ENCODE measurements around the gene ACAD11.

The ACAD11 gene

DNA sequence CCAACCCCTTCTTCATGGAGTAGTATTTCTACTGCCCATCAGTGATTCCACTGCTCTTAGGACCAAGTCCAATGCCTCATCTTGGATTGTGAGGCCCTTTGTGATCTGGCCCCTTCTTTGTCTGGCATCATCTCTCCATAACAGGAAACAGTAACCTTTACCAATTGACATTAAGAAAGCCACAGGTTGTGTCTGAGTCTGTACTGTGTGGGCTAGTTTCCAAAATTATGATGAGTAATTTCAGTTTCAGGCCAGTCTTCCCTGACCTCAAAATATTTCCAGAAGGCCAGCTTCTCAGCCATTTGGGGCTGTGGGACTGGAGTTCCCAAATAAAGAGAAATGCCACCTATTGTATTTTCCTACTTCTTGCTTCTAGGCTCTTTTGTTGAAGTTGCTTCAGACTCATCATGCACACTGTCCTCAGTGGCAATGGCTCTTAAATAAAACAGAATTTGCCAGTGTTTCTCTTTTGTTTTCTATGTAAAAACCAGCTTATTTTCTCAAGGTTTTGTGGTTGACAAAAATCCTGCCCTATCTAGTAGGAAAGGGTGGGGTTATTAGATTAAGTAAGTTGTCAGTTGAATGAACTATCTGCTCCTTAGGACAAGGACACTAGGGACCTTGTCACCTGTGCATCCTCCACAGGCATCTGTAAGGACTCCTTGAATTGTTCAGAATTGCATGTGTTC, 109.6 kb downstream of the ACAD11 start:
- Histone ChIP-seq H3K36me3 (ENCODE audit: control insufficient read depth in 1 of 2, insufficient read depth in 2 of 2, low read length in 2 of 2) (no peaks in the 10 kb centered on the region), H3K4me3 (ENCODE audit: low read depth in 1 of 2, low read length in 2 of 2) (no peak overlapping the region), H3K27me3 (ENCODE audit: control insufficient read depth in 1 of 2, insufficient read depth in 2 of 2, low read length in 2 of 2) (no peaks in the 10 kb centered on the region), H3K9me3 (ENCODE audit: control insufficient read depth in 1 of 2, low read length in 2 of 2) (no peaks in the 10 kb centered on the region), H3K4me1 (ENCODE audit: control insufficient read depth in 1 of 2, insufficient read depth in 2 of 2, low read length in 2 of 2) (peaks cover 4 to 11% of the 10 kb centered on the region in 2 donors), H3K27ac (ENCODE audit: low read depth, low read length) (no peak overlapping the region), H3K9ac (ENCODE audit: low read depth in 1 of 2, low read length in 2 of 2) (no peak overlapping the region)

DNA sequence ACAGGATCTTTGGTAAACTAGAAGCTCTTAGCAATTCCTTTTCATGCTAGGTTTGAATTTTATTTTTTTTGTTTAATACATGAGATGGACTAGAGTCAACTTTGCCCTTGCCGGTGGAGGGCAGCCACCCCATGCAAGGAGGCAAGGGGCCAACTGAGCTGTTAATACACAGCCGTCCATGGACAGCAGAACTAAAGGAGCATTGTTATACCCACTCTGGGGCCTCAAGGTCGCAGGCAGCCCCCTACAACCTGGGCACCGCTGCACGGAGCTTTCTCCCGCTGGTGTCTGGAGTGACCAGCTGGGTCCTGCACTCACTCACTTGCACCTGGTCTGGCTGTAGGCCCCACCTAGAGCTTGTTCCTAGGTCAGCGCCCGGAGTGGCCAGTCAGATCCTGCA, 110.4 kb downstream of the ACAD11 start:
- no peak overlapping the region for H3K27ac ChIP-seq (ENCODE audit: low read depth, low read length)
- H3K9me3 ChIP-seq (ENCODE audit: control insufficient read depth in 1 of 2, low read length in 2 of 2): no peaks in the 10 kb centered on the region
- no peak overlapping the region for H3K4me3 ChIP-seq (ENCODE audit: low read depth in 1 of 2, low read length in 2 of 2)
- no peaks in the 10 kb centered on the region for H3K36me3 ChIP-seq (ENCODE audit: control insufficient read depth in 1 of 2, insufficient read depth in 2 of 2, low read length in 2 of 2)
- no peaks in the 10 kb centered on the region for H3K27me3 ChIP-seq (ENCODE audit: control insufficient read depth in 1 of 2, insufficient read depth in 2 of 2, low read length in 2 of 2)
- H3K4me1 ChIP-seq (ENCODE audit: control insufficient read depth in 1 of 2, insufficient read depth in 2 of 2, low read length in 2 of 2): peaks cover 4 to 11% of the 10 kb centered on the region in 2 donors
- H3K9ac ChIP-seq (ENCODE audit: low read depth in 1 of 2, low read length in 2 of 2): no peak overlapping the region

- Histone ChIP-seq H3K36me3 (ENCODE audit: control insufficient read depth in 1 of 2, insufficient read depth in 2 of 2, low read length in 2 of 2) (peaks cover 0 to 16% of the 10 kb centered on the region in 2 donors), H3K4me1 (ENCODE audit: control insufficient read depth in 1 of 2, insufficient read depth in 2 of 2, low read length in 2 of 2) (peaks cover 4 to 6% of the 10 kb centered on the region in 2 donors), H3K27ac (ENCODE audit: low read depth, low read length) (no peak overlapping the region), H3K27me3 (ENCODE audit: control insufficient read depth in 1 of 2, insufficient read depth in 2 of 2, low read length in 2 of 2) (no peaks in the 10 kb centered on the region), H3K9ac (ENCODE audit: low read depth in 1 of 2, low read length in 2 of 2) (no peak overlapping the region), H3K4me3 (ENCODE audit: low read depth in 1 of 2, low read length in 2 of 2) (no peak overlapping the region), H3K9me3 (ENCODE audit: control insufficient read depth in 1 of 2, low read length in 2 of 2) (no peaks in the 10 kb centered on the region)
Observed at GRCh38 chr3:132545471-132545870, 114.1 kb downstream of the ACAD11 start.

DNA sequence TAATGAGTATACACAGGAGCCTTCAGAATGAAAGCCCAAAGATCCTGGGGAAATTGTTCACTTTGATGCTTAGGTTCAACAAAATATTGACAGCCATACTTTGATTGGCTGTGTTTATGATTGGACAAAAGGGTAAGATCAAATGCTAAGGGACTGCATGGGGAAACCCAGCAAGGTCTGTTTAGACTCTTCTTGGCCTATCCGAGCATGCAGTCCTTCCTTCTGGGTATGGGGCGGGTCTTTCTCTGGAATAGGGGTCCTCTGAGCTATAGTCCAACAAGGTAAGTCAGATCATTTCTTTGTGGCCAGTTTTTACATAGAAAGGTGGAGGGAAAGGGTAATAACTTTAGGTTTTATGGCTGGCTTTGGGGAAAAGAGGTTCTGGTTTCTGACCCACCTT, 115.5 kb downstream of the ACAD11 start:
- Histone ChIP-seq H3K4me1 (ENCODE audit: control insufficient read depth in 1 of 2, insufficient read depth in 2 of 2, low read length in 2 of 2) (no peaks in the 10 kb centered on the region), H3K36me3 (ENCODE audit: control insufficient read depth in 1 of 2, insufficient read depth in 2 of 2, low read length in 2 of 2) (peaks cover 0 to 30% of the 10 kb centered on the region in 2 donors), H3K27ac (ENCODE audit: low read depth, low read length) (no peak overlapping the region), H3K9ac (ENCODE audit: low read depth in 1 of 2, low read length in 2 of 2) (no peak overlapping the region), H3K4me3 (ENCODE audit: low read depth in 1 of 2, low read length in 2 of 2) (no peak overlapping the region), H3K9me3 (ENCODE audit: control insufficient read depth in 1 of 2, low read length in 2 of 2) (no peaks in the 10 kb centered on the region), H3K27me3 (ENCODE audit: control insufficient read depth in 1 of 2, insufficient read depth in 2 of 2, low read length in 2 of 2) (no peaks in the 10 kb centered on the region)

DNA sequence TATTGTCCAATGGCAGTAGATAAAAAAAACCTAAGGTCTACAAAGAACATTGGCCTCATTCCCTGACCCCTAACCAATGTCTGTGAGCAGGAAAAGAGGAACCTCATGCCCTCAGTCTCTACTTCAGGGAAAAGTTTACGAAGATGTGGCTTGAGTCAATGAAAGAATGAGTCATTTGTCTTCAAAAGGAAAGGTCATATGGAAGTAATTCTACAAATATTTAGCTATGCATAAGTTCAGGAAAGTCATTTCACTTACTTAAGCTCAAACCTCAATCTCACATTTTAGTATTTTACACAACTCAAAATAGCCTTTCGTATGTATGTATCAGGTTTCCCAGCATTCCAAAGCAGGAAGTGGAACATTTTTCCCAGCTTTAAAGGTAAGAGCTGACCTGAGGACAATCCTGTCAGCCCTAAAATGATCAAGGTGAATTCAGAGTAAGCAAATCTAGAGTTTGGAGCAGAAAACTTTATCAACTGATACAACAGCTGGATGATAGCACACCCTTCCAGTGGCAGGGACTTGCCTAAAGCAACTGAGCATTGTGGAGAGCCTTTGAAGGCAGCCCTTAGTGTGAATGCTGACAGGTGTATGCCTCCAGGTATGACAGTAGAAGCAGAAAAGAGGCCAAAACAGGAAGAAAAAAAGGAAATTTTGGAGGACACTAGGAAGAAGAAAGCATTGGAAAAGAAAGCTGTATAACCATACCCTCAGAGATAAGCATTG, 116.4 kb downstream of the ACAD11 start:
- H3K4me1 ChIP-seq (ENCODE audit: control insufficient read depth in 1 of 2, insufficient read depth in 2 of 2, low read length in 2 of 2): no peaks in the 10 kb centered on the region
- no peak overlapping the region for H3K27ac ChIP-seq (ENCODE audit: low read depth, low read length)
- H3K9ac ChIP-seq (ENCODE audit: low read depth in 1 of 2, low read length in 2 of 2): no peak overlapping the region
- H3K27me3 ChIP-seq (ENCODE audit: control insufficient read depth in 1 of 2, insufficient read depth in 2 of 2, low read length in 2 of 2): no peaks in the 10 kb centered on the region
- no peak overlapping the region for H3K4me3 ChIP-seq (ENCODE audit: low read depth in 1 of 2, low read length in 2 of 2)
- H3K9me3 ChIP-seq (ENCODE audit: control insufficient read depth in 1 of 2, low read length in 2 of 2): no peaks in the 10 kb centered on the region
- H3K36me3 ChIP-seq (ENCODE audit: control insufficient read depth in 1 of 2, insufficient read depth in 2 of 2, low read length in 2 of 2): peaks cover 3 to 34% of the 10 kb centered on the region in 2 donors

DNA sequence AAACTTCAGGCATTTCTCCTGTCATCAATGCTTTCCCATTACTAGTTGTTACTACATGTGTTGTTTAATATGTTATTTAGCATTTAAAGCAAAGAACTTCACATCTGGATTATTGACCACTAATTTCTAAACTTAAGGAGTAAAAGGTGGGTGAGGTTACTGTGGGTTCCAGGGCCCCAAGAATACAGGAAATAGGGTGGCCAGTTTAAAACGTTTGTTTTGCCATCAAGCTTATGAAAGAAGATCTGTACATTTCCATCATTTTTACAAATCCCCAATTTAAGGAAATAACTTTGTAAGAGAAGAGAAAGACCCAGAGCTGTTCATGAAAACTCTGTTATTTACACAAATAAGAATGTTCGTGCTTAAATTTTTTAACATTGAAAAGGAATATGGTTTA, 117.0 kb downstream of the ACAD11 start:
- peaks cover 3 to 38% of the 10 kb centered on the region in 2 donors for H3K36me3 ChIP-seq (ENCODE audit: control insufficient read depth in 1 of 2, insufficient read depth in 2 of 2, low read length in 2 of 2)
- no peak overlapping the region for H3K9ac ChIP-seq (ENCODE audit: low read depth in 1 of 2, low read length in 2 of 2)
- no peak overlapping the region for H3K4me3 ChIP-seq (ENCODE audit: low read depth in 1 of 2, low read length in 2 of 2)
- H3K27me3 ChIP-seq (ENCODE audit: control insufficient read depth in 1 of 2, insufficient read depth in 2 of 2, low read length in 2 of 2): no peaks in the 10 kb centered on the region
- peaks cover 0 to 4% of the 10 kb centered on the region in 2 donors for H3K4me1 ChIP-seq (ENCODE audit: control insufficient read depth in 1 of 2, insufficient read depth in 2 of 2, low read length in 2 of 2)
- no peak overlapping the region for H3K27ac ChIP-seq (ENCODE audit: low read depth, low read length)
- no peaks in the 10 kb centered on the region for H3K9me3 ChIP-seq (ENCODE audit: control insufficient read depth in 1 of 2, low read length in 2 of 2)

DNA sequence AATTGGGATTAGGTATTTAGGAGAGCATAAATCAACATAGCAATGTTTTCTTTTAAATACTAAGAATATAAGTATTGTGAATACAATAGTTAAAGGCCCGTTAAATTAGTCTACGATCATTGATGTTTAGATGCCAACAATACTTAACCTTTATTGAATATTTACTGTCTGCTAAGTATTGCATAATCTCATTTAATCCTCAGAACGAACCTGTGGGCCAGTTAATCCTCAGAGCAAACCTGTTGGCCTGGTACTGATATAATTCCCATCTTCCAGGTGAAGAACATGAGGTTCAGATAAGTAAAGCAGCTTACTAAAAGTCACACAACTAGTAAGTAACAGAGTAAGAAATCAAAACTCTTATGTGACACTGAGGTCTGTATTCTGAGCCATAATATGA, 119.9 kb downstream of the ACAD11 start:
- no peaks in the 10 kb centered on the region for H3K9me3 ChIP-seq (ENCODE audit: control insufficient read depth in 1 of 2, low read length in 2 of 2)
- no peaks in the 10 kb centered on the region for H3K27me3 ChIP-seq (ENCODE audit: control insufficient read depth in 1 of 2, insufficient read depth in 2 of 2, low read length in 2 of 2)
- H3K4me1 ChIP-seq (ENCODE audit: control insufficient read depth in 1 of 2, insufficient read depth in 2 of 2, low read length in 2 of 2): peaks cover 0 to 4% of the 10 kb centered on the region in 2 donors
- H3K27ac ChIP-seq (ENCODE audit: low read depth, low read length): no peak overlapping the region
- H3K4me3 ChIP-seq (ENCODE audit: low read depth in 1 of 2, low read length in 2 of 2): no peak overlapping the region
- H3K36me3 ChIP-seq (ENCODE audit: control insufficient read depth in 1 of 2, insufficient read depth in 2 of 2, low read length in 2 of 2): peaks cover 3 to 38% of the 10 kb centered on the region in 2 donors
- no peak overlapping the region for H3K9ac ChIP-seq (ENCODE audit: low read depth in 1 of 2, low read length in 2 of 2)

GRCh38 chr3:132538072-132538471, 121.5 kb downstream of the ACAD11 start:
- Histone ChIP-seq H3K36me3 (ENCODE audit: control insufficient read depth in 1 of 2, insufficient read depth in 2 of 2, low read length in 2 of 2) (peaks cover 3 to 45% of the 10 kb centered on the region in 2 donors), H3K4me3 (ENCODE audit: low read depth in 1 of 2, low read length in 2 of 2) (no peak overlapping the region), H3K27ac (ENCODE audit: low read depth, low read length) (no peak overlapping the region), H3K27me3 (ENCODE audit: control insufficient read depth in 1 of 2, insufficient read depth in 2 of 2, low read length in 2 of 2) (no peaks in the 10 kb centered on the region), H3K9me3 (ENCODE audit: control insufficient read depth in 1 of 2, low read length in 2 of 2) (no peaks in the 10 kb centered on the region), H3K4me1 (ENCODE audit: control insufficient read depth in 1 of 2, insufficient read depth in 2 of 2, low read length in 2 of 2) (peaks cover 0 to 4% of the 10 kb centered on the region in 2 donors), H3K9ac (ENCODE audit: low read depth in 1 of 2, low read length in 2 of 2) (no peak overlapping the region)

GRCh38 chr3:132537297-132537696, 122.3 kb downstream of the ACAD11 start:
- Histone ChIP-seq H3K4me1 (ENCODE audit: control insufficient read depth in 1 of 2, insufficient read depth in 2 of 2, low read length in 2 of 2) (peaks cover 0 to 4% of the 10 kb centered on the region in 2 donors), H3K9ac (ENCODE audit: low read depth in 1 of 2, low read length in 2 of 2) (no peak overlapping the region), H3K4me3 (ENCODE audit: low read depth in 1 of 2, low read length in 2 of 2) (no peak overlapping the region), H3K27me3 (ENCODE audit: control insufficient read depth in 1 of 2, insufficient read depth in 2 of 2, low read length in 2 of 2) (no peaks in the 10 kb centered on the region), H3K27ac (ENCODE audit: low read depth, low read length) (no peak overlapping the region), H3K9me3 (ENCODE audit: control insufficient read depth in 1 of 2, low read length in 2 of 2) (no peaks in the 10 kb centered on the region), H3K36me3 (ENCODE audit: control insufficient read depth in 1 of 2, insufficient read depth in 2 of 2, low read length in 2 of 2) (peaks cover 3 to 45% of the 10 kb centered on the region in 2 donors)

DNA sequence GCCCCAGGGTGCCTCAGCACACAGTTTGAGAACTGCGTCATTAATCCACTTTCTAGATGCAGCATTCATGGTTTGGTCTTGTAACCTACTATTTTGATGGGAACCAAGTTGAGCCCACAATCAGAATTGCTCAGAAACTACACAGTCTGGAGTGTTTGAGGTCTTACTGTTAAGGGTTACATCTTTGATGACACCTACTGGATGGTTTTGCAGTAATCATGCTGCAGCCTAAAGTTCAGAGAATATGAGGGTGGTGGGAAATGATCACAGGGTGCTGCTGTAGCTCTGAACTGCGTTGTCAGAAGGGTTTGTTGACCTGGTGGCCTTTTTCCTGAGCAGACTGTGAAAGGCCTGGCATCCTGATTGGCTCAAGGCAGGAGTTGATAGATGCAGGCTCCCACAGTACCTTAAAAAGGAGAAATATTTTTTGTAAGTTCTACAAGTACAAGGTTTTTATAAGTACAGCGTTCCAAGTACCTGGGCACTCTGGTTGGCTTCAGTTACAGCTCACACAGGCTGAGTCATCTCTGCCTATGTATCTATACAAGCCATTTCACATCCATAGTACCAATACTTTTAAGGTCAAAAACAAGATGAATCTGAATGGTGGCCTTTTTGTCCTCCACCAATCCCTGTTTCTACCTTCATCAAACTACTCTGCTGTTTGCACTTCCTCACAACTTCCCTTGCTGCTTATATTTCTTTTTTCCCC, 123.0 kb downstream of the ACAD11 start:
- Histone ChIP-seq H3K9me3 (ENCODE audit: control insufficient read depth in 1 of 2, low read length in 2 of 2) (no peaks in the 10 kb centered on the region), H3K27me3 (ENCODE audit: control insufficient read depth in 1 of 2, insufficient read depth in 2 of 2, low read length in 2 of 2) (no peaks in the 10 kb centered on the region), H3K9ac (ENCODE audit: low read depth in 1 of 2, low read length in 2 of 2) (no peak overlapping the region), H3K27ac (ENCODE audit: low read depth, low read length) (no peak overlapping the region), H3K4me3 (ENCODE audit: low read depth in 1 of 2, low read length in 2 of 2) (no peak overlapping the region), H3K36me3 (ENCODE audit: control insufficient read depth in 1 of 2, insufficient read depth in 2 of 2, low read length in 2 of 2) (peaks cover 3 to 39% of the 10 kb centered on the region in 2 donors), H3K4me1 (ENCODE audit: control insufficient read depth in 1 of 2, insufficient read depth in 2 of 2, low read length in 2 of 2) (peaks cover 0 to 4% of the 10 kb centered on the region in 2 donors)
